Kidney epithelial cell (primary cell): ENCODE measurements around the gene GTF2IRD2. TPM values are rescaled to one million over a fixed set of nuclear protein-coding genes. Genes with fewer than 3 reads are reported as not detected.
A peak's percentile ranks its signal among the peaks of the same experiment; 100 is the strongest.
"Not testable (repeated sequence)": the region's sequence is repeated elsewhere in the genome, so short reads cannot be mapped to it uniquely, and the experiment has no call there.

Experiments used
- DNase-seq: peaks from one replicate; pipeline ENCODE4 v3.0.0-alpha.2; 2010; ENCODE audit warnings: low read depth
- H3K27me3 ChIP-seq: 2 replicates; pipeline ENCODE4 v1.6.0; 2011; ENCODE audit warnings: low read length; ENCODE audit not compliant: control insufficient read depth, insufficient read depth
- H3K36me3 ChIP-seq: 2 replicates; pipeline ENCODE4 v1.5.1; 2011; ENCODE audit warnings: low read length; ENCODE audit not compliant: control insufficient read depth, insufficient read depth
- H3K4me3 ChIP-seq: 2 replicates; pipeline ENCODE4 v1.5.1; 2011; ENCODE audit warnings: low read depth, mild to moderate bottlenecking, control low read depth, low read length
- total RNA-seq: library from RNA; depleted of rRNA; stranded (reverse); fragments of >200 nt; gene quantifications from 2 replicates; pipeline ENCODE4 v1.2.3, GENCODE V29; 2015

The GTF2IRD2 gene
- total RNA-seq, 1 donor from 2014 or later: 6.5 TPM

DNA sequence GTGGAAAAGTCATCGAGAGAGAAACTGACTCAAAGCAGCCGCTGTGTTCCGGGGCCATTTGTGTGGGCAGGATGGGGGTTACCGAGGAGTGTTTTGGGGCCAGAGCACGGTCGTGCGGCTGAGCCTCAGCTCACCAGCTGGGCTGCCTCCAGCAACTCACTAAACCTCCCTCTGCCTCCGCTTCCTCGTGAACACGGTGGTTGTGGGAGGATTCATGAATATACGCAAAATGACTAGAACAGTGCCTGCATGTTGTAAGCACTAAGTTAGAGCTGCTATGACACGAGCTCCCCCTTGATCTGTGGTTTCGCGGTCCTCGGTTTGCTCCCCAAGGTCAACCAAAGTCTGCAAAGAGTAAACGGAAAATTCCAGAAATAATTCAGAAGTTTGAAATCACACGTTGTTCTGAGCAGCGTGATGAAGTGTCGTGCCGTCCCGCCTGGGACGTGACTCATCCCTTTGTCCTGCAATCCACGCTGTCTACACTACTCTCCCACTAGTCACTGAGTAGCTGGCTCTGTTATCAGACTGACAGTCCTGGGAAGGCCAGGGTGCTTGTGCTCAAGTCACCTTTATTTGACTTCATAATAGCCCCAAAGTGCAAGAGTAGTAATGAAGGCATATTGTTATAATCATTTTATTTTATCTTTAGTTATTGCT, 31.1 kb downstream of the GTF2IRD2 start:
- not testable (repeated sequence) for H3K36me3 ChIP-seq, DNase-seq, H3K27me3 ChIP-seq, H3K4me3 ChIP-seq

DNA sequence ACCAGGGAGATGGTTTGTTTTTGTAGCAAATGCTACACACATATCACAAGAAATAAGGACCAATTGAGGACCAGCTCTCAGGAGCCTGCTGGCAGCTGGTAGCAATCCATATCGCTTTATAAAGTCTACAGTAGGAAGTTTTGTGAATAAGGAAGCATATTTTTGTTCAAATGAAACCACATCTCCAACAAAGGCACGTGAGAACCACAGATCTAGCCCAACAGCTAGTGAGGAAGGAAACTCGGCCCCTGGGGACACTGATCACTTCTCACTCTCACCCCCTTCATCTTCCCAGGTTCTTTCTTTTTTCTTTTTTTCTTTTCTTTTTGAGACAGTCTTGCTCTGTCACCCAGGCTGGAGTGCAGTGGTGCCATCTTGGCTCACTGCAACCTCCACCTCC, 35.5 kb downstream of the GTF2IRD2 start:
- DNase-seq, H3K36me3 ChIP-seq: not testable (repeated sequence)

DNA sequence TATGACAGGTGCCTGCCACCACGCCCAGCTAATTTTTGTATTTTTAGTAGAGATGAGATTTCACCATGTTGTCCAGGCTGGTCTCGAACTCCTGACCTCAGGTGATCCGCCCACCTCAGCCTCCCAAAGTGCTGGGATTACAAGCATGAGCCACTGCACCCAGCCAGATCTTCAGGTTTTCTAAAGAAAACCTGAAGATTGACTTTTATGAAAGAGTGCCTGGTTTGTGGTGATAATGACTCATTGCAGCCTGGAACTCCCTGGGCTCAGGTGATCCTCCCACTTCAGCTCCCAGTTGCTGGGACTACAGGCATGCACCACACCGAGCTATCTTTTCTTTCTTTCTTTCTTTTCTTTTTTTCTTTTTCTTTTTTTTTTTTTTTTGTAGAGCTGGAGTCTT, 52.8 kb downstream of the GTF2IRD2 start:
- H3K36me3 ChIP-seq, H3K4me3 ChIP-seq, DNase-seq, H3K27me3 ChIP-seq: not testable (repeated sequence)

More for the DNA sequence above, 35.5 kb downstream of the GTF2IRD2 start:
- H3K27me3 ChIP-seq, H3K4me3 ChIP-seq: not testable (repeated sequence)

DNA sequence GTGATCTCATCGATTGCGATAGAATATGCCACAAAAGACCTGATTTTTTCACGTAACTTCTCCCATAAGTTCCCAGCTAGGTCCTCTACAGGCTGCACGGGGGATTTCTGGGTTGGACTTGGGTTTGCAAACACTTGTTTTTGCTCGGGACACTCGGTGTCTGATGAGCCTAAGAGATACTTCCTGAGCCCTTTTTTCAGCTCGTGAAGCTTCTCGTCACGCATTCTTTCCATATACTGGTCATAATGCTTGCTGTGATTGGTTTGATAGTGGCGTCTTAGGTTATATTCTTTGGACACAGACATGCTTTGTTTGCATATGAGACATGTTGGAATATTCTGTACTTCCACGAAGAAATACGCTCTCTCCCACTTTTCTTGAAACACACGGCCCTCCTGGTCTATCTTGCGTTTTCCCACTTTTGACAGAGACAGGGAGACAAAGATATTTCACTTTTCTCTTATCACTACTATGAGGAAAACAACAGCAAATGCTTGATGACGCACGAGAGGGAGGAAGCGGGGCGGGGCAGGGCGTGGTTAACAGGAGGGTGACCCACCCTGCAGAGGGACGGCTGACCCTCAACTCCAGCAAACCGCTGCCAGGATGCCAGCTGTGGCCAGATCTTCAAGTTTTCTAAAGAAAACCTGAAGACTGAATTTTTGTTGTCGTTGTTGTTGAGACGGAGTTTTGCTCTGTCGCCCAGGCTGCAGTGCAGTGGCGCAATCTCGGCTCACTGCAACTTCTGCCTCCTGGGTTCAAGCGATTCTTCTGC, 53.4 kb downstream of the GTF2IRD2 start:
- DNase-seq: not testable (repeated sequence)

DNA sequence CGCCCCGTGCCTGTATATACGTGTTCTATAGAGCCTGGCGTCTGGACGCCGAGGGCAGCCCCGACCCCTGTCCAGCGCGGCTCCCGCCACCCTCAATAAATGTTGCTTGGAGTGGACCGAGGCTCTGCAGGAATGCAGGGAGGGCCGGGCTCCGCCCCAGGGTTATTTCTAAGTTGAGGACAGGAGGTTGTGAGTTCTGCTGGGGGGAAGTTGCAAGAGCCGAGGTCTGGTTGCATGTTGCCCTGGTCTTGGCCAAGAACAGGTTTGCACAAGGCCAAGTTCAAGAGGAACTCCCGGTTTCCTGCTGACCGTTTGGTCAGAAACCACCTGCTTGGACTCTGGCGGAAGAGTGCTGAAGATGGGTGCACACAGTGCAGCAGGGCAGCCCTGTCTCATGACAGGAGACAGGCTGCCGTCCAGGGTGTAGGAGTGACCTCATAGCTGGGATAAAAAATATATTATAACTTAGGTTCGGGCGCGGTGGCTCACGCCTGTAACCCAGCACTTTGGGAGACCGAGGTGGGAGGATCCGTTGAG, 62.1 kb downstream of the GTF2IRD2 start:
- H3K4me3 ChIP-seq, DNase-seq, H3K27me3 ChIP-seq, H3K36me3 ChIP-seq: not testable (repeated sequence)

More for the DNA sequence above, 53.4 kb downstream of the GTF2IRD2 start:
- not testable (repeated sequence) for H3K4me3 ChIP-seq, H3K27me3 ChIP-seq, H3K36me3 ChIP-seq

DNA sequence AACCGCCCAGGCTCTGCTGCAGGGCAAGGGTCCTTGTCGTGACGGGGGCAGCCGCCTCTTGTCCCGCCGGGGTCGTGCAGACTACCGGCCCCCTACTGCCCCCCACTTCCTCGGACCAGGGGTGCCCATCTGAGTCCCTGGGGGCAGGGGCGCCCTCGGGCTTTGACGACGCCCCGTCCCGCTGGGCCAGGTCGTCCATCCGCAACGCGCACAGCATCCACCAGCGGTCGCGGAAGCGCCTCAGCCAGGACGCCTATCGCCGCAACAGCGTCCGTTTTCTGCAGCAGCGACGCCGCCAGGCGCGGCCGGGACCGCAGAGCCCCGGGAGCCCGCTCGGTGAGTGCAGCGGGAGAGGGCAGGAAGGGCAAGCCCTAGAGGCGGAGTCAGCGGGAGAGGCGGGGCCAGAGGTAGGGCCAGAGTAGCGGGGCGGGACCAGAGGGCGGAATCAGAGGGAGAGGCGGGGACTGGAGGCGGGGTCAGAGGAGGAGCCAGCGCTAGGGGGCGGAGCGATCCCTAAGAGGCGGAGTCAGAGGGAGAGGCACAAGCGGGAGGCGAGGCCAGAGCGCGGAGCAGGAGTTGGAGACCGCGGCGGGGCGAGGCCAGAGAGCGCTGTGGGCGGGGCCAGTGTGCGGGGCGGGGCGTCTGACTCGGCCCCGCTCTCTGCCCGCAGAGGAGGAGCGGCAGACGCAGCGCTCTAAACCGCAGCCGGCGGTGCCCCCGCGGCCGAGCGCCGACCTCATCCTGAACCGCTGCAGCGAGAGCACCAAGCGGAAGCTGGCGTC, 62.8 kb downstream of the GTF2IRD2 start:
- H3K4me3 ChIP-seq: peak overlapping the region; percentile 28
- peak; percentile 0 for DNase-seq
- H3K27me3 ChIP-seq, H3K36me3 ChIP-seq: not testable (repeated sequence)

DNA sequence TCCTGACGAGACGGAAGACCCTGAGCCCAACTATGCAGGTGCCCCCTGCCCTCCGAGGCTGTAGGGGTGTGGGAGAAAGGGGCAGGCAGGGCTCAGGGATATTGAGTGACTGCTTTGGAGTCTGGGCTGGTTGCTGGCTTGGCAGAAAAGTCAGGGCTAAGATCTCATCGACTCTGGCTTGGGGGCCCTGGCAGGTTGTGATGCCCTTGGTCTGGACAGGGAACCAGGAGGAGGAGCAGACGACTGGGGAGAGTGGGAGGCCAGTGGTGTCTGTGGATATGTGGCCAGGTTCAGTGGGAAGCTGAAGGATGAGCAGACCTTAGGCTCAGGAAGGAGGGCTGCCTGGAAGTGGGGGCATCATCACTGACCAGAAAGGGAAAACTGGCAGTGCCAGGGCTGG, 67.8 kb downstream of the GTF2IRD2 start:
- H3K36me3 ChIP-seq, H3K4me3 ChIP-seq, H3K27me3 ChIP-seq, DNase-seq: not testable (repeated sequence)

DNA sequence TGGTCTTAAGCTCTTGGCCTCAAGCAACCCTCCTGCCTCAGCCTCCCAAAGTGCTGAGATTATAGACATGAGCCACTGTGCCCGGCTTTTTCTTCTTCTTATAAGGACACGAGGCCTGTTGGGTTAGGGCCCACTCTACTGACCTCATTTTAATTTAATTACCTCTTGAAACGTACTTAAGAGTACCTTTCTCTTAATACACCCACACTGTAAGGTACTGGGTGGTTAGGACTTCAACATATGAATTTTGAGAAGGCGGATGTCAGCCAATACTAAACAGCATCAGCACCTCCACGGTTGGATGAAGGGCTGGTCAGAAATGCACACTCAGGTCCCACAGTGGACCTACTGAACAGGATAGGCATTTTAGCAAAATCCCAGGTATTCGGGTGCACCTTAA, 69.7 kb downstream of the GTF2IRD2 start:
- not testable (repeated sequence) for DNase-seq, H3K4me3 ChIP-seq, H3K36me3 ChIP-seq, H3K27me3 ChIP-seq

DNA sequence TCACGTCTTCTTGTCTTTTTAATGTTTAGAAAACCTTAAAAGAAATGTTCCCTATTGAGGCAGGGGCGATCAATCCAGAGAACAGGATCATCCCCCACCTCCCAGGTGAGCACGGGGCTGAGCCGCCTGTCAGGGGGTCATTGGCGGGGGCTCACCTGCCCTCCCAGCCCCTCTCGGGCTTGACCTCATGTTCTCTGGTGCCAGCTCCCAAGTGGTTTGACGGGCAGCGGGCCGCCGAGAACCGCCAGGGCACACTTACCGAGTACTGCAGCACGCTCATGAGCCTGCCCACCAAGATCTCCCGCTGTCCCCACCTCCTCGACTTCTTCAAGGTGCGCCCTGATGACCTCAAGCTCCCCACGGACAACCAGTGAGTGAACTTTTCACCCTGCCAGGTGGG, 72.4 kb downstream of the GTF2IRD2 start:
- DNase-seq, H3K4me3 ChIP-seq, H3K27me3 ChIP-seq, H3K36me3 ChIP-seq: not testable (repeated sequence)

DNA sequence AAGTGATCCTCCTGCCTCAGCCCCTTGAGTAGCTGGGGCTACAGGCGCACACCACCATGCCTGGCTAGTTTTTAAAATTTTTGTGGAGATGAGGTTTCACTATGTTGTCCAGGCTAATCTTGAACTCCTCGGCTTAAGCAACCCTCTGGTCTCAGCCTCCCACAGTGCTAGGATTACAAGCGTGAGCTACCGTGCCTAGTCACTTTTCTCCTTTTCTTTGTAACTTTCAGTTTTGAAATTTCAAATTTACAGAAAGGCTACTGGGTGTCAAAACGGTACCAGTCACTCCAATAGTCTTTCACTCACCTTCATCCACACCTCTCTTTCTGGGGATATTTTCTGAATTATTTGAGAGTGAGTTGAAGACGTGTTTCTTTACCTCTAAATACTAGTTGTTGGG, 76.3 kb downstream of the GTF2IRD2 start:
- H3K27me3 ChIP-seq, DNase-seq, H3K4me3 ChIP-seq, H3K36me3 ChIP-seq: not testable (repeated sequence)

DNA sequence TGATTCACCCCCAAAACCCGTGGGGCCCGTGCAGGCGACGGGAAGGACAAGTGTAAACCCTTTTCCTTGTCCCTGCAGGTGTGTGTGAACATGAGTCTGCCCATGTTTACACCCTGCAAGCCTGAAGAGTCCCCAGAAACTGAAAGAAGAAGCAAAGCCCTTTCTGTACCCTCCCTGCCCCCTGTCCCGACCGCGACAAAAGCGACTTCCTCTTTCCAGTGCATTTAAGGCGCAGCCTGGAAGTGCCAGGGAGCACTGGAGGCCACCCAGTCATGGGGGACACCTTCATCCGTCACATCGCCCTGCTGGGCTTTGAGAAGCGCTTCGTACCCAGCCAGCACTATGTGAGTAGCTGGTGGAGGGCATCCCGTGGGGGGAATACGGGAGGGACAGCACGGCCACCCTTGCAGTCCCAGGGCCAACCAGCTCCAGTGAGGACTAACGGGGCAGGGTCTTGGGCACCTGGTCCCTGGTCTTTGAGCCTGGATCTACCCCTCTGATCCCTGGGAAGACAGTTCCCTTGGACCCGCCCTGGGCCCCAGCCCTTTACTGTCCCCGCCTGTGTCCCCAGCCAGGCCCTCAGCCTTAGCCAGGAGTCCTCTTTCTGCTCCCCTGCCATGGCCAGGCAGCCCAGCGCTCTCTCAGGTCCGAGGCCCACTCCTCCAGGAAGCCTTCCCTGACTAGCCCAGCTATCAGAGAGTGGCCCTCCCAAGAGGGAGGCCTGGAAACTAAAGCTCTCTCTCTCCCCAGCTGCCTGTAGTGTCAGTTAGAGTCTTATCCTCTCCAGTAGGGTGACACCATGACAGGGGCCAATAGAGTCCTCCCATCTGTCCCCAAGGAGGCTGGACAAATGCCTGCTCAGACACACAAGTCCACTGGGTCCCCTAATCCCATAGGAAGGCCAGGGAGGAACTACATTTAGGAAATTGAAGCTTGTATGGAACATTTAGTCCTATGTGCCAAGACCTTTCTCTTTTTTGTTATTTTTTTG, 77.3 kb downstream of the GTF2IRD2 start, which contains the start of gene NCF1:
TSS of gene NCF1 (plus strand) at position 252 of the 991 bp plus-strand sequence. CDS start at position 273, 21 bp downstream.
- H3K27me3 ChIP-seq: not testable (repeated sequence)

DNA sequence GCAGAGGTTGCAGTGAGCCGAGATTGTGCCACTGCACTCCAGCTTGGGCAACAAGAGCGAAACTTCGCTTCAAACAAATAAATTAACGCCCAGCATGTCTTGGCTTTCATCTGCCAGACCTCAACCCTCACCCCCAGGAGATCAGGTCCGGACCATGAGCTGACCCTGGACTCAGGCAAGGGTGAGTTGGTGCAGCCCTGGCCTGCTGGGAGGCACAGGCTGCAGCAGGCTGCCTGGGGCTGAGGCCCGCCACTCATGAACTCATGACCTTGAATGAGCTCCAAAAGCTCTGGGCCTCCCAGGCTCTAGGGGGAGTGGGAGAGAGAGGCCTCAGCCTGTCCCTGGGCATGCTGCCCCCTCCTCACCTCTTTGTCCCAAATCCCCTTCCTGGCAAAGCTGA, 79.3 kb downstream of the GTF2IRD2 start:
- H3K4me3 ChIP-seq, DNase-seq, H3K36me3 ChIP-seq, H3K27me3 ChIP-seq: not testable (repeated sequence)

More for the DNA sequence above, 77.3 kb downstream of the GTF2IRD2 start, which contains the start of gene NCF1:
- DNase-seq, H3K36me3 ChIP-seq, H3K4me3 ChIP-seq: not testable (repeated sequence)

DNA sequence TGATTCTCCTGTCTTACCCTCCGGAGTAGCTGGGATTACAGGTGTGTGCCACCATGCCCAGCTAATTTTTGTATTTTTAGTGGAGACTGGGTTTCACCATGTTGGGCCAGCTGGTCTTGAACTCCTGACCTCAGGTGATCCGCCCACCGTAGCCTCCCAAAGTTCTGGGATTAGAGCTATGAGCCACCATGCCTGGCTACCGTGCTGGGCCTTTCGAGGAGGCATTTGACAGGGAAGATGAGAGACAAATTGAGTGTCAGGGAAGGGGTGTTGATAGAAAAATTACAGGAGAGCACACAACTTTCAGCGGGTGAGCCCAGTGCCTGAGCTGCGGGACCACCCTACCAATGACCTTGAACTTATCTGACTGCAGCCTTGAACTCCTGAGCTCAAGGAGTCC, 81.3 kb downstream of the GTF2IRD2 start:
- not testable (repeated sequence) for H3K4me3 ChIP-seq, H3K36me3 ChIP-seq, H3K27me3 ChIP-seq, DNase-seq
